ENCODE data around the gene ARHGAP42. TPM values are rescaled to one million over a fixed set of nuclear protein-coding genes. Genes with fewer than 3 reads are reported as not detected.
"Not testable (repeated sequence)": the region's sequence is repeated elsewhere in the genome, so short reads cannot be mapped to it uniquely, and the experiment has no call there.

Gene ARHGAP42
- total RNA-seq, 2 donors from 2014 or later = 14.9 to 20.0 TPM

- intact Hi-C loops (cut with DNase I) = loop anchor here in 1 of 2 donors (10.0 kb wide), 1 partner anchor 52 kb away; no protein-coding TSS in a partner anchor
- no peak for DNase-seq (ENCODE audit: low spot score)
Measured at GRCh38 chr11:100872951-100873740, 186.1 kb downstream of the ARHGAP42 start.

- DNase-seq (ENCODE audit: low spot score) = no peak
- intact Hi-C loops (cut with DNase I) = loop anchor here (1.0 to 10.0 kb wide), 2 partner anchors 28 to 51 kb away; no protein-coding TSS in a partner anchor
Measured at GRCh38 chr11:100874203-100874602, 187.1 kb downstream of the ARHGAP42 start.

- peak; percentile 52 for DNase-seq (ENCODE audit: low spot score)
- intact Hi-C loops (cut with DNase I) = loop anchor here in 1 of 2 donors (10.0 kb wide), 1 partner anchor 49 kb away; no protein-coding TSS in a partner anchor
Measured at GRCh38 chr11:100875521-100875869, 188.4 kb downstream of the ARHGAP42 start.

GRCh38 chr11:100876815-100877520, 189.9 kb downstream of the ARHGAP42 start:
- intact Hi-C loops (cut with DNase I) = loop anchor here in 1 of 2 donors (10.0 kb wide), 1 partner anchor 48 kb away; no protein-coding TSS in a partner anchor
- no peak for DNase-seq (ENCODE audit: low spot score)

- DNase-seq (ENCODE audit: low spot score) = no peak
- intact Hi-C loops (cut with DNase I) = loop anchor here in 1 of 2 donors (10.0 kb wide), 1 partner anchor 46 kb away; no protein-coding TSS in a partner anchor
Measured at GRCh38 chr11:100878474-100878873, 191.4 kb downstream of the ARHGAP42 start.

- intact Hi-C loops (cut with DNase I) = no loop called here
- DNase-seq (ENCODE audit: low spot score) = no peak
Measured at GRCh38 chr11:100882957-100883356, 195.9 kb downstream of the ARHGAP42 start.

- no peak for DNase-seq (ENCODE audit: low spot score)
- intact Hi-C loops (cut with DNase I) = no loop called here
Measured at GRCh38 chr11:100883830-100884229, 196.7 kb downstream of the ARHGAP42 start.

GRCh38 chr11:100887659-100888058, 200.6 kb downstream of the ARHGAP42 start:
- no peak for DNase-seq (ENCODE audit: low spot score)
- intact Hi-C loops (cut with DNase I) = no loop called here

GRCh38 chr11:100888836-100889235, 201.7 kb downstream of the ARHGAP42 start:
- DNase-seq (ENCODE audit: low spot score) = no peak
- intact Hi-C loops (cut with DNase I) = no loop called here

- intact Hi-C loops (cut with DNase I) = no loop called here
- DNase-seq (ENCODE audit: low spot score) = no peak
Measured at GRCh38 chr11:100889758-100890157, 202.7 kb downstream of the ARHGAP42 start.

- intact Hi-C loops (cut with DNase I) = no loop called here
- no peak for DNase-seq (ENCODE audit: low spot score)
Measured at GRCh38 chr11:100890789-100891188, 203.7 kb downstream of the ARHGAP42 start.

GRCh38 chr11:100892886-100893285, 205.8 kb downstream of the ARHGAP42 start:
- intact Hi-C loops (cut with DNase I) = no loop called here
- DNase-seq (ENCODE audit: low spot score) = no peak

GRCh38 chr11:100895449-100895848, 208.4 kb downstream of the ARHGAP42 start:
- no peak for DNase-seq (ENCODE audit: low spot score)
- intact Hi-C loops (cut with DNase I) = no loop called here

GRCh38 chr11:100895976-100896375, 208.9 kb downstream of the ARHGAP42 start:
- intact Hi-C loops (cut with DNase I); DNase-seq (ENCODE audit: low spot score): not testable (repeated sequence)

GRCh38 chr11:100901471-100901870, 214.4 kb downstream of the ARHGAP42 start:
- DNase-seq (ENCODE audit: low spot score); intact Hi-C loops (cut with DNase I): not testable (repeated sequence)

GRCh38 chr11:100902454-100903141, 215.5 kb downstream of the ARHGAP42 start:
- DNase-seq (ENCODE audit: low spot score) = no peak
- intact Hi-C loops (cut with DNase I) = no loop called here

- intact Hi-C loops (cut with DNase I) = no loop called here
- DNase-seq (ENCODE audit: low spot score) = no peak
Measured at GRCh38 chr11:100903284-100903683, 216.2 kb downstream of the ARHGAP42 start.

- intact Hi-C loops (cut with DNase I) = no loop called here
- DNase-seq (ENCODE audit: low spot score) = no peak
Measured at GRCh38 chr11:100905684-100906083, 218.6 kb downstream of the ARHGAP42 start.

- intact Hi-C loops (cut with DNase I) = no loop called here
- no peak for DNase-seq (ENCODE audit: low spot score)
Measured at GRCh38 chr11:100908746-100909145, 221.7 kb downstream of the ARHGAP42 start.

- intact Hi-C loops (cut with DNase I) = no loop called here
- DNase-seq (ENCODE audit: low spot score) = no peak
Measured at GRCh38 chr11:100910808-100911207, 223.7 kb downstream of the ARHGAP42 start.

Measured in posterior vena cava (tissue), 2 donors.